DND-41 (cell line): ENCODE data around the gene KNDC1.

Source experiments
- ATAC-seq: fragments of 200-7000 bp; cut with Tn5 transposase; 3 replicates; pipeline ENCODE4 v1.9.1; 2021; ENCODE audit warnings: low read depth; ENCODE audit not compliant: insufficient read depth
- DNase-seq: peaks from one replicate; pipeline ENCODE4 v3.0.0-alpha.2; 2020
- H2AFZ ChIP-seq: 2 replicates; pipeline ENCODE4 v1.6.0; 2012; ENCODE audit warnings: low read depth, low read length
- H3K27ac ChIP-seq: 2 replicates; pipeline ENCODE4 v1.5.1; 2012; ENCODE audit warnings: low read length, inconsistent platforms
- H3K27me3 ChIP-seq: fragments of 200-600 bp; sonication (generic); 2 replicates; pipeline ENCODE4 v1.6.0; 2012; ENCODE audit warnings: low read length, mild to moderate bottlenecking, inconsistent platforms; ENCODE audit not compliant: insufficient read depth, poor library complexity
- H3K36me3 ChIP-seq: 2 replicates; pipeline ENCODE4 v1.5.1; 2012; ENCODE audit warnings: low read length, inconsistent platforms; ENCODE audit not compliant: insufficient read depth
- H3K4me1 ChIP-seq: 2 replicates; pipeline ENCODE4 v1.5.1; 2012; ENCODE audit warnings: mild to moderate bottlenecking, low read length; ENCODE audit not compliant: insufficient read depth
- H3K4me2 ChIP-seq: 2 replicates; pipeline ENCODE4 v1.6.0; 2012; ENCODE audit warnings: mild to moderate bottlenecking, moderate library complexity, low read length, inconsistent platforms; ENCODE audit not compliant: insufficient read depth
- H3K4me3 ChIP-seq, 2 experiments: fragments of 200-600 bp in 1 of 2; shearing (Covaris generic) in 1 of 2; 2 replicates each; pipeline ENCODE4 v1.5.1; 2012 to 2016; ENCODE audit warnings: inconsistent platforms in 2 of 2, low read length in 2 of 2, mild to moderate bottlenecking in 2 of 2, low read depth in 1 of 2, moderate library complexity in 1 of 2
- H3K79me2 ChIP-seq: 2 replicates; pipeline ENCODE4 v1.6.0; 2012; ENCODE audit warnings: low read length, inconsistent platforms; ENCODE audit not compliant: insufficient read depth
- H3K9ac ChIP-seq: 2 replicates; pipeline ENCODE4 v1.6.0; 2012; ENCODE audit warnings: low read depth, mild to moderate bottlenecking, inconsistent platforms, low read length, moderate library complexity
- H3K9me3 ChIP-seq: 2 replicates; pipeline ENCODE4 v1.5.1; 2012; ENCODE audit warnings: low read length, moderate library complexity, mild to moderate bottlenecking, inconsistent platforms; ENCODE audit not compliant: insufficient read depth, severe bottlenecking
- H4K20me1 ChIP-seq: 2 replicates; pipeline ENCODE4 v1.6.0; 2012; ENCODE audit warnings: low read length; ENCODE audit not compliant: insufficient read depth
- CTCF ChIP-seq: IDR thresholded peaks from 2 replicates; pipeline ENCODE4 v1.5.1; 2012; ENCODE audit warnings: borderline replicate concordance, low read length, moderate library complexity, mild to moderate bottlenecking; ENCODE audit not compliant: poor library complexity, severe bottlenecking; ENCODE audit errors: extremely low read depth
- EZH2 ChIP-seq: IDR thresholded peaks from 3 replicates; pipeline ENCODE4 v1.6.1; 2012; ENCODE audit warnings: borderline replicate concordance, low read depth, mild to moderate bottlenecking, moderate library complexity, low read length, inconsistent platforms; ENCODE audit not compliant: severe bottlenecking

KNDC1 gene

GRCh38 chr10:133235932-133236331, 75.9 kb downstream of the KNDC1 start:
- H3K79me2 ChIP-seq, result no peaks in the 10 kb centered on the region
- no peak for TF ChIP-seq CTCF
- TF ChIP-seq EZH2, result no peak
- H3K4me3 ChIP-seq, result no peak overlapping the region
- no peaks in the 10 kb centered on the region for H4K20me1 ChIP-seq
- DNase-seq, result no peak
- H3K9me3 ChIP-seq, result no peaks in the 10 kb centered on the region
- ATAC-seq, result no peak
- H3K36me3 ChIP-seq, result no peaks in the 10 kb centered on the region
- H2AFZ ChIP-seq, result no peak overlapping the region
- no peaks in the 10 kb centered on the region for H3K27me3 ChIP-seq
- H3K27ac ChIP-seq, result no peak overlapping the region
- H3K4me1 ChIP-seq, result no peaks in the 10 kb centered on the region
- no peak overlapping the region for H3K4me2 ChIP-seq
- no peak overlapping the region for H3K9ac ChIP-seq

GRCh38 chr10:133236401-133237240, 76.6 kb downstream of the KNDC1 start:
- Histone ChIP-seq H4K20me1 (no peaks in the 10 kb centered on the region), H3K9me3 (no peaks in the 10 kb centered on the region), H3K4me3 (no peak overlapping the region), H3K4me2 (no peak overlapping the region), H2AFZ (no peak overlapping the region), H3K27me3 (no peaks in the 10 kb centered on the region), H3K36me3 (no peaks in the 10 kb centered on the region), H3K79me2 (no peaks in the 10 kb centered on the region), H3K9ac (no peak overlapping the region), H3K27ac (no peak overlapping the region), H3K4me1 (no peaks in the 10 kb centered on the region)
- no peak for ATAC-seq
- TF ChIP-seq EZH2, result no peak
- TF ChIP-seq CTCF, result no peak
- DNase-seq, result no peak

- H3K9ac ChIP-seq, result no peak overlapping the region
- no peaks in the 10 kb centered on the region for H3K79me2 ChIP-seq
- DNase-seq (no peak), ATAC-seq (no peak)
- H3K27me3 ChIP-seq, result no peaks in the 10 kb centered on the region
- H3K4me3 ChIP-seq, result no peak overlapping the region
- H4K20me1 ChIP-seq, result no peaks in the 10 kb centered on the region
- no peak overlapping the region for H3K27ac ChIP-seq
- TF ChIP-seq EZH2 (no peak), CTCF (no peak)
- no peak overlapping the region for H2AFZ ChIP-seq
- H3K36me3 ChIP-seq, result no peaks in the 10 kb centered on the region
- H3K9me3 ChIP-seq, result no peaks in the 10 kb centered on the region
- H3K4me1 ChIP-seq, result no peaks in the 10 kb centered on the region
- H3K4me2 ChIP-seq, result no peak overlapping the region
Observed at GRCh38 chr10:133237241-133237587, 77.2 kb downstream of the KNDC1 start.
